HepG2 (cell line): ENCODE data around the gene ZMYND8. TPM values are rescaled to one million over a fixed set of nuclear protein-coding genes. Genes with fewer than 3 reads are reported as not detected.

Experiments
- AGO1 ChIP-seq: fragments of 200-400 bp; formaldehyde crosslinking; IDR thresholded peaks from 2 replicates; pipeline ENCODE4 v1.6.1; 2017; ENCODE audit warnings: mild to moderate bottlenecking, low read depth, low read length, moderate library complexity; ENCODE audit not compliant: poor library complexity, severe bottlenecking
- IKZF4 ChIP-seq: sonication (generic); formaldehyde crosslinking; IDR thresholded peaks from 2 replicates; pipeline ENCODE4 v1.5.1; 2020; ENCODE audit warnings: borderline replicate concordance, mild to moderate bottlenecking, low read depth, missing genetic modification reagents; ENCODE audit errors: not compliant biosample characterization
- ISX ChIP-seq: sonication (generic); formaldehyde crosslinking; conservative IDR thresholded peaks from 2 replicates; pipeline ENCODE4 v1.5.0; 2020; ENCODE audit warnings: missing genetic modification reagents
- KDM1A ChIP-seq: IDR thresholded peaks from 2 replicates; pipeline ENCODE4 v1.6.1; 2016; ENCODE audit warnings: missing compliant biosample characterization
- NCOA5 ChIP-seq: sonication (generic); formaldehyde crosslinking; IDR thresholded peaks from 2 replicates; pipeline ENCODE4 v1.4.0; 2020; ENCODE audit warnings: missing genetic modification reagents
- TBP ChIP-seq: sonication (generic); formaldehyde crosslinking; IDR thresholded peaks from 2 replicates; pipeline ENCODE4 v1.5.0; 2020; ENCODE audit warnings: missing genetic modification reagents
- TEAD3 ChIP-seq: optimal IDR thresholded peaks from 2 replicates; pipeline ENCODE3; 2016; ENCODE audit warnings: borderline replicate concordance
- ZFP37 ChIP-seq: sonication (generic); formaldehyde crosslinking; IDR thresholded peaks from 2 replicates; pipeline ENCODE4 v1.4.0; 2020; ENCODE audit warnings: missing genetic modification reagents, borderline replicate concordance
- ZNF382 ChIP-seq: sonication (generic); formaldehyde crosslinking; IDR thresholded peaks from 2 replicates; pipeline ENCODE4 v1.5.0; 2020; ENCODE audit warnings: missing genetic modification reagents, mild to moderate bottlenecking, borderline replicate concordance
- ZNF629 ChIP-seq: sonication (generic); formaldehyde crosslinking; conservative IDR thresholded peaks from 2 replicates; pipeline ENCODE4 v1.5.0; 2020; ENCODE audit warnings: missing genetic modification reagents
- ZNF674 ChIP-seq: sonication (generic); formaldehyde crosslinking; IDR thresholded peaks from 2 replicates; pipeline ENCODE4 v1.5.0; 2020; ENCODE audit warnings: low read depth, mild to moderate bottlenecking, missing genetic modification reagents
- polyA plus RNA-seq, 8 experiments: library from polyadenylated mRNA; depleted of rRNA in 3 of 8; stranded (reverse) in 7 of 8; unstranded in 1 of 8; fragments of >200 nt; fragmentation: Illumina TruSeq in 4 of 8; extraction: Trizol in 4 of 8; gene quantifications; 2 replicates each; pipeline versions ENCODE4 v1.2.1 to v1.2.3, GENCODE V29; 2011 to 2016; ENCODE audit warnings: low read depth in 4 of 8, missing spikeins in 1 of 8, mixed read lengths in 1 of 8; ENCODE audit not compliant: insufficient read depth in 1 of 8
- total RNA-seq, 5 experiments: library from RNA; depleted of rRNA; stranded (reverse); fragments of >200 nt; fragmentation: Illumina TruSeq; extraction: Trizol; gene quantifications; 2 replicates each; pipeline ENCODE4 v1.2.3, GENCODE V29; 2016; ENCODE audit warnings: low read depth in 1 of 5
- TF ChIP-seq, protein P1 (sequence below): sonication (generic); formaldehyde crosslinking; conservative IDR thresholded peaks from 2 replicates; pipeline ENCODE4 v1.5.0; 2020; ENCODE audit warnings: missing genetic modification reagents
- TF ChIP-seq, protein P2 (sequence below): sonication (generic); formaldehyde crosslinking; IDR thresholded peaks from 2 replicates; pipeline ENCODE4 v1.5.0; 2020; ENCODE audit warnings: mild to moderate bottlenecking, missing genetic modification reagents, moderate library complexity
- TF ChIP-seq, protein P3 (sequence below): IDR thresholded peaks from 2 replicates; pipeline ENCODE4 v1.6.1; 2016; ENCODE audit warnings: mild to moderate bottlenecking
- TF ChIP-seq, protein P4 (sequence below): sonication (generic); formaldehyde crosslinking; IDR thresholded peaks from 2 replicates; pipeline ENCODE4 v1.4.0; 2020; ENCODE audit warnings: mild to moderate bottlenecking, missing genetic modification reagents
- TF ChIP-seq, protein P5 (sequence below): sonication (generic); formaldehyde crosslinking; IDR thresholded peaks from 2 replicates; pipeline ENCODE4 v1.4.0; 2020; ENCODE audit warnings: mild to moderate bottlenecking, missing genetic modification reagents

ZMYND8 gene
- total and polyA plus RNA-seq, 2 of the 13 experiments (the other 11 are each of a cell fraction or from before 2014, with no cell fraction given), result 53.9 to 84.7 TPM

DNA sequence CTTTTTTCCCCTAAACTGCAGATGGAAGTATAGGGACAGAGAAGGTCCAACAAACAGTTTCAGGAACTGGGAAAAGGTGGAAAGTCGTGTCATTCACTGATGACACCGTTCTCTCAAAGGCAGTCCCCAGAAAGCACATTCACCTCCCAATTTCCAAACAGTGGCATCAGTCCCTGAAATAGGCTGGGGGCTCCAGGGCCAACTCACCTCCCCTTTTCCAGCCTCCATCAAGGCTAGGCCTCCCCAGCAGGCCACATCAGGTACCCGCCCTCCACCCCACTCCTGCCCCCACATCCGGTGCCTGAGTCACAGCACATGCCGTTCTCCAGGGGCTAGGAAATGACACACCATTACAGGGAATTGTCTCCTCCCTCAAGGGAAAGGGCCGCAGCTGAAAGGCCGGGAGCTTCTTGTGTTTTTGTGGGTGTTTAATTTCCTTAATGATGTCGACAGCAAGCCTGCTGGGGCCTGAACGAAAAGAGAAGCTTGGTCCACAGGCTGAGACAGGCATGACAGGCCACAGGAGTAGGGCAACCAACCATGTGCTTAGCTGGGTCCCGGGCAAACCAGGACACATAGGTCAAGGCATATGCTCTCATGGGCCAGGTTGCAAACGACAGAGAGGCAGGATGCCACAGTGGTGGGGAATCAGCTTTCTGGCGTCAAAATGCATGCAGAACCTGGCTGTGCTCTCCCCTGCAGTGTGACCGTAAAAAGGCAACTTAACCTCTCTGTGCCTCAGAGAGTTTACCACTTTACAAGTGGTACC, 39.2 kb downstream of the ZMYND8 start (continued):
- TF ChIP-seq AGO1 (no peak), ZNF674 (CRISPR knock-in tag) (no peak), TEAD3 (CRISPR knock-in tag) (peak; percentile 7), IKZF4 (CRISPR knock-in tag) (no peak), TBP (CRISPR knock-in tag) (no peak), KDM1A (CRISPR knock-in tag) (no peak), ZNF382 (no peak), NCOA5 (CRISPR knock-in tag) (no peak), ISX (no peak), ZFP37 (CRISPR knock-in tag) (no peak), ZNF629 (CRISPR knock-in tag) (no peak)
- TF ChIP-seq, protein P1, sequence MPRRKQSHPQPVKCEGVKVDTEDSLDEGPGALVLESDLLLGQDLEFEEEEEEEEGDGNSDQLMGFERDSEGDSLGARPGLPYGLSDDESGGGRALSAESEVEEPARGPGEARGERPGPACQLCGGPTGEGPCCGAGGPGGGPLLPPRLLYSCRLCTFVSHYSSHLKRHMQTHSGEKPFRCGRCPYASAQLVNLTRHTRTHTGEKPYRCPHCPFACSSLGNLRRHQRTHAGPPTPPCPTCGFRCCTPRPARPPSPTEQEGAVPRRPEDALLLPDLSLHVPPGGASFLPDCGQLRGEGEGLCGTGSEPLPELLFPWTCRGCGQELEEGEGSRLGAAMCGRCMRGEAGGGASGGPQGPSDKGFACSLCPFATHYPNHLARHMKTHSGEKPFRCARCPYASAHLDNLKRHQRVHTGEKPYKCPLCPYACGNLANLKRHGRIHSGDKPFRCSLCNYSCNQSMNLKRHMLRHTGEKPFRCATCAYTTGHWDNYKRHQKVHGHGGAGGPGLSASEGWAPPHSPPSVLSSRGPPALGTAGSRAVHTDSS (CRISPR knock-in tag), result no peak
- TF ChIP-seq, protein P2, sequence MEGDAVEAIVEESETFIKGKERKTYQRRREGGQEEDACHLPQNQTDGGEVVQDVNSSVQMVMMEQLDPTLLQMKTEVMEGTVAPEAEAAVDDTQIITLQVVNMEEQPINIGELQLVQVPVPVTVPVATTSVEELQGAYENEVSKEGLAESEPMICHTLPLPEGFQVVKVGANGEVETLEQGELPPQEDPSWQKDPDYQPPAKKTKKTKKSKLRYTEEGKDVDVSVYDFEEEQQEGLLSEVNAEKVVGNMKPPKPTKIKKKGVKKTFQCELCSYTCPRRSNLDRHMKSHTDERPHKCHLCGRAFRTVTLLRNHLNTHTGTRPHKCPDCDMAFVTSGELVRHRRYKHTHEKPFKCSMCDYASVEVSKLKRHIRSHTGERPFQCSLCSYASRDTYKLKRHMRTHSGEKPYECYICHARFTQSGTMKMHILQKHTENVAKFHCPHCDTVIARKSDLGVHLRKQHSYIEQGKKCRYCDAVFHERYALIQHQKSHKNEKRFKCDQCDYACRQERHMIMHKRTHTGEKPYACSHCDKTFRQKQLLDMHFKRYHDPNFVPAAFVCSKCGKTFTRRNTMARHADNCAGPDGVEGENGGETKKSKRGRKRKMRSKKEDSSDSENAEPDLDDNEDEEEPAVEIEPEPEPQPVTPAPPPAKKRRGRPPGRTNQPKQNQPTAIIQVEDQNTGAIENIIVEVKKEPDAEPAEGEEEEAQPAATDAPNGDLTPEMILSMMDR (CRISPR knock-in tag), result no peak
- TF ChIP-seq, protein P3, sequence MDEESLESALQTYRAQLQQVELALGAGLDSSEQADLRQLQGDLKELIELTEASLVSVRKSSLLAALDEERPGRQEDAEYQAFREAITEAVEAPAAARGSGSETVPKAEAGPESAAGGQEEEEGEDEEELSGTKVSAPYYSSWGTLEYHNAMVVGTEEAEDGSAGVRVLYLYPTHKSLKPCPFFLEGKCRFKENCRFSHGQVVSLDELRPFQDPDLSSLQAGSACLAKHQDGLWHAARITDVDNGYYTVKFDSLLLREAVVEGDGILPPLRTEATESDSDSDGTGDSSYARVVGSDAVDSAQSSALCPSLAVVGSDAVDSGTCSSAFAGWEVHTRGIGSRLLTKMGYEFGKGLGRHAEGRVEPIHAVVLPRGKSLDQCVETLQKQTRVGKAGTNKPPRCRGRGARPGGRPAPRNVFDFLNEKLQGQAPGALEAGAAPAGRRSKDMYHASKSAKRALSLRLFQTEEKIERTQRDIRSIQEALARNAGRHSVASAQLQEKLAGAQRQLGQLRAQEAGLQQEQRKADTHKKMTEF, result no peak
- TF ChIP-seq, protein P4, sequence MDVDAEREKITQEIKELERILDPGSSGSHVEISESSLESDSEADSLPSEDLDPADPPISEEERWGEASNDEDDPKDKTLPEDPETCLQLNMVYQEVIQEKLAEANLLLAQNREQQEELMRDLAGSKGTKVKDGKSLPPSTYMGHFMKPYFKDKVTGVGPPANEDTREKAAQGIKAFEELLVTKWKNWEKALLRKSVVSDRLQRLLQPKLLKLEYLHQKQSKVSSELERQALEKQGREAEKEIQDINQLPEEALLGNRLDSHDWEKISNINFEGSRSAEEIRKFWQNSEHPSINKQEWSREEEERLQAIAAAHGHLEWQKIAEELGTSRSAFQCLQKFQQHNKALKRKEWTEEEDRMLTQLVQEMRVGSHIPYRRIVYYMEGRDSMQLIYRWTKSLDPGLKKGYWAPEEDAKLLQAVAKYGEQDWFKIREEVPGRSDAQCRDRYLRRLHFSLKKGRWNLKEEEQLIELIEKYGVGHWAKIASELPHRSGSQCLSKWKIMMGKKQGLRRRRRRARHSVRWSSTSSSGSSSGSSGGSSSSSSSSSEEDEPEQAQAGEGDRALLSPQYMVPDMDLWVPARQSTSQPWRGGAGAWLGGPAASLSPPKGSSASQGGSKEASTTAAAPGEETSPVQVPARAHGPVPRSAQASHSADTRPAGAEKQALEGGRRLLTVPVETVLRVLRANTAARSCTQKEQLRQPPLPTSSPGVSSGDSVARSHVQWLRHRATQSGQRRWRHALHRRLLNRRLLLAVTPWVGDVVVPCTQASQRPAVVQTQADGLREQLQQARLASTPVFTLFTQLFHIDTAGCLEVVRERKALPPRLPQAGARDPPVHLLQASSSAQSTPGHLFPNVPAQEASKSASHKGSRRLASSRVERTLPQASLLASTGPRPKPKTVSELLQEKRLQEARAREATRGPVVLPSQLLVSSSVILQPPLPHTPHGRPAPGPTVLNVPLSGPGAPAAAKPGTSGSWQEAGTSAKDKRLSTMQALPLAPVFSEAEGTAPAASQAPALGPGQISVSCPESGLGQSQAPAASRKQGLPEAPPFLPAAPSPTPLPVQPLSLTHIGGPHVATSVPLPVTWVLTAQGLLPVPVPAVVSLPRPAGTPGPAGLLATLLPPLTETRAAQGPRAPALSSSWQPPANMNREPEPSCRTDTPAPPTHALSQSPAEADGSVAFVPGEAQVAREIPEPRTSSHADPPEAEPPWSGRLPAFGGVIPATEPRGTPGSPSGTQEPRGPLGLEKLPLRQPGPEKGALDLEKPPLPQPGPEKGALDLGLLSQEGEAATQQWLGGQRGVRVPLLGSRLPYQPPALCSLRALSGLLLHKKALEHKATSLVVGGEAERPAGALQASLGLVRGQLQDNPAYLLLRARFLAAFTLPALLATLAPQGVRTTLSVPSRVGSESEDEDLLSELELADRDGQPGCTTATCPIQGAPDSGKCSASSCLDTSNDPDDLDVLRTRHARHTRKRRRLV (CRISPR knock-in tag), result 0 out of 2 replicates have a peak, but pooled peaks have one; percentile 5
- TF ChIP-seq, protein P5, sequence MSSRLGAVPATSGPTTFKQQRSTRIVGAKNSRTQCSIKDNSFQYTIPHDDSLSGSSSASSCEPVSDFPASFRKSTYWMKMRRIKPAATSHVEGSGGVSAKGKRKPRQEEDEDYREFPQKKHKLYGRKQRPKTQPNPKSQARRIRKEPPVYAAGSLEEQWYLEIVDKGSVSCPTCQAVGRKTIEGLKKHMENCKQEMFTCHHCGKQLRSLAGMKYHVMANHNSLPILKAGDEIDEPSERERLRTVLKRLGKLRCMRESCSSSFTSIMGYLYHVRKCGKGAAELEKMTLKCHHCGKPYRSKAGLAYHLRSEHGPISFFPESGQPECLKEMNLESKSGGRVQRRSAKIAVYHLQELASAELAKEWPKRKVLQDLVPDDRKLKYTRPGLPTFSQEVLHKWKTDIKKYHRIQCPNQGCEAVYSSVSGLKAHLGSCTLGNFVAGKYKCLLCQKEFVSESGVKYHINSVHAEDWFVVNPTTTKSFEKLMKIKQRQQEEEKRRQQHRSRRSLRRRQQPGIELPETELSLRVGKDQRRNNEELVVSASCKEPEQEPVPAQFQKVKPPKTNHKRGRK (CRISPR knock-in tag), result no peak
